Measurements from ENCODE around the gene NSMCE1.

The NSMCE1 gene, protein sequence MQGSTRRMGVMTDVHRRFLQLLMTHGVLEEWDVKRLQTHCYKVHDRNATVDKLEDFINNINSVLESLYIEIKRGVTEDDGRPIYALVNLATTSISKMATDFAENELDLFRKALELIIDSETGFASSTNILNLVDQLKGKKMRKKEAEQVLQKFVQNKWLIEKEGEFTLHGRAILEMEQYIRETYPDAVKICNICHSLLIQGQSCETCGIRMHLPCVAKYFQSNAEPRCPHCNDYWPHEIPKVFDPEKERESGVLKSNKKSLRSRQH

DNA sequence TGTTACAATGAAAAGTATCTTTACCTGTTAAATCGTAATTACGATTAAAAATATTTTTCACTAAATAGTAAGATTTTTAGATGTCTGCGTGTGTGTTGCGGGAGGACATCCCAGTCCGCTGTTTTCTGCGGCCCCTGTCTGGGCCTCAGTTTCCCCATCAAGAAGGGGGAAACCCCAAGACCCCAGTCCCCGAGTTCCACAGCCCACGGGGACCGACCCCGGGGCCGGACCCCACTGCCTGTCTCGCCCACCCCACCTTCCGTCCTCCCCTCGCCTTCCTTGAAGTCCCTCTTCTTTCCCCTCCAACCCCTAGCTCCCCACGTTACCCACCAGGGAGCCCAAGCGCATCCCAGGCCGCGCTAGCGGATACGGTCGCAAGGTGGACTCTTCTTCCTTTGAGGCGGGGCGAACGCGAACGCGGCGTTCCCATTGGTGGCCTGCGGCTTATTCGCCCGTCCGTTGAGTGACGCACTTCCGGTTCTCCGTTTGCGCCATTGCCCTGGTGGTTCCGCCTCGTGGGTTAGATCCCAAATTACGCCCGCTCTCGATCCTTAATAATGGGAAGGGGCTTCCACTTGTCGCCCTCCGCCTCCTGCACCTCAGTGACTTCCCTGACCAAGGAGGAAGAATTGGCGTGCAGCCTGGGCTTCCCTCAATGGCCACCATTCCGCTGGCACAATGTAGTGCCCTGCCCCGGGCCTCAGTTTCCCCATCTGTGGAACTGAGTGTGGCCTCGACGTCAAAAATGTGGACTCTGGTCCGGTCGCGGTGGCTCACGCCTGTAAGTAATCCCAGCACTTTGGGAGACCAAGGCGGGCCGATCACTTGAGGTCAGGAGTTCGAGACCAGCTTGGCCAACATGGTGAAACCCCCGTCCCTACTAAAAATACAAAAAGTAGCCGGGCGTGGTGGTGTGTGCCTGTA lies at the start of gene NSMCE1:
TSS of gene NSMCE1 (minus strand) at position 397 of the 924 bp plus-strand sequence. CDS start 11,202 bp downstream, outside the sequence.
- H3K4me3 ChIP-seq (ENCODE audit: low read depth, low read length) = peak within 1 kb of the TSS; percentile 67
- TF ChIP-seq, protein P1, sequence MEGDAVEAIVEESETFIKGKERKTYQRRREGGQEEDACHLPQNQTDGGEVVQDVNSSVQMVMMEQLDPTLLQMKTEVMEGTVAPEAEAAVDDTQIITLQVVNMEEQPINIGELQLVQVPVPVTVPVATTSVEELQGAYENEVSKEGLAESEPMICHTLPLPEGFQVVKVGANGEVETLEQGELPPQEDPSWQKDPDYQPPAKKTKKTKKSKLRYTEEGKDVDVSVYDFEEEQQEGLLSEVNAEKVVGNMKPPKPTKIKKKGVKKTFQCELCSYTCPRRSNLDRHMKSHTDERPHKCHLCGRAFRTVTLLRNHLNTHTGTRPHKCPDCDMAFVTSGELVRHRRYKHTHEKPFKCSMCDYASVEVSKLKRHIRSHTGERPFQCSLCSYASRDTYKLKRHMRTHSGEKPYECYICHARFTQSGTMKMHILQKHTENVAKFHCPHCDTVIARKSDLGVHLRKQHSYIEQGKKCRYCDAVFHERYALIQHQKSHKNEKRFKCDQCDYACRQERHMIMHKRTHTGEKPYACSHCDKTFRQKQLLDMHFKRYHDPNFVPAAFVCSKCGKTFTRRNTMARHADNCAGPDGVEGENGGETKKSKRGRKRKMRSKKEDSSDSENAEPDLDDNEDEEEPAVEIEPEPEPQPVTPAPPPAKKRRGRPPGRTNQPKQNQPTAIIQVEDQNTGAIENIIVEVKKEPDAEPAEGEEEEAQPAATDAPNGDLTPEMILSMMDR (IDR thresholded peaks at IDR 0.05; ENCODE audit: control insufficient read depth, extremely low read depth, insufficient read depth) = no peak
- DNase-seq (ENCODE audit: low read depth) = peak; percentile 86

DNA sequence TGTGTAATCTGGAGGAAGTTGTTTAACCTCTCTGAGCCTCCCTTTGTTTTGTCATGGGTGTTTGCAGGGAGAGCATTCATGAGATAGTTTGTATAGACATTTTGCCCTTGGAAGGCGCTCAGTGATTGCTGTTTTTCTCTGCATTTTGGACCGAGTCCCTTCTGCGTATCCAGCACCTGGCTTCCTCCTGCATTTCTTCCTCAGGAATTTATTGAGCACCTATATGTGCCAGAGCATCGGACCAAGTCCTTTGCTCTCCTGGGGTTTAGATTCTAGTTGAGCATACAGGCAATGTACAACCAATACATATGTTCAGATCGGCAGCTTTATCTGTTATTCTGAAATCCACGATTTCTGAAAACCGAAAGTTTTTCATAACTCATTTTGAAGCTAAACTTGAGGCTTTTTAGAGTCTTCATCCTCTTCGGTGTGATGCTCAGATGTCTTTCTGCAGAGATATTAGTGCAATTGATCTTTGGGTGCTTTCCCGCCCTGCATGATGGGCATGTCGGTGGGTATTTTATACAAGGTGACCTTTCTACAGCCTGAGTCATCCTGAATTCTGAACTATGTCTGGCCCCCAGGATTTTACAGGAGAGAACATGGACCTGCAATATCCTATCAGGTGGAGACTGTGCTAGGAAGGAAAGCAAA lies 49.3 kb upstream of the NSMCE1 start:
- DNase-seq (ENCODE audit: low read depth) = no peak
- TF ChIP-seq, protein P1 (IDR thresholded peaks at IDR 0.05; ENCODE audit: control insufficient read depth, extremely low read depth, insufficient read depth) = no peak
- no peak overlapping the region for H3K4me3 ChIP-seq (ENCODE audit: low read depth, low read length)

DNA sequence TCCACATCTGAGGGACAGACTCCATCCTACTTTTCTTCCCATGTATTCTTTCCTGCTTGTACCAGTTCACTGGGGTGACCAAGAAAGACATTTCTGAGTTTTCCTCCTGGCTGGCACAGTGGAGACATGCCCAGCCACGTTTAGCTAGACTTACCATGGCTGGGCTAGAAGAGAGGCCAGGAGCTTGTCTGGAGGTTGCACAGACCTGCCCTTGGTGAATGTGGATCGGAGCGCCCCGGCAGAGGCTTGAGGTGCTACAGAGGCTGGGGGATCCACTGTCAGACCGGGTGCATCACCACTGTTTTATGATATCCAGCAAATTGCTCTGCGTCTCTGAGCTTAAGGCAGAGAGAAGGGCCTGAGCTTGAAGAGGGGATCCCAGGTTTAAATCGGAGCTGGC lies 48.7 kb upstream of the NSMCE1 start:
- no peak overlapping the region for H3K4me3 ChIP-seq (ENCODE audit: low read depth, low read length)
- TF ChIP-seq, protein P1 (IDR thresholded peaks at IDR 0.05; ENCODE audit: control insufficient read depth, extremely low read depth, insufficient read depth) = no peak

DNA sequence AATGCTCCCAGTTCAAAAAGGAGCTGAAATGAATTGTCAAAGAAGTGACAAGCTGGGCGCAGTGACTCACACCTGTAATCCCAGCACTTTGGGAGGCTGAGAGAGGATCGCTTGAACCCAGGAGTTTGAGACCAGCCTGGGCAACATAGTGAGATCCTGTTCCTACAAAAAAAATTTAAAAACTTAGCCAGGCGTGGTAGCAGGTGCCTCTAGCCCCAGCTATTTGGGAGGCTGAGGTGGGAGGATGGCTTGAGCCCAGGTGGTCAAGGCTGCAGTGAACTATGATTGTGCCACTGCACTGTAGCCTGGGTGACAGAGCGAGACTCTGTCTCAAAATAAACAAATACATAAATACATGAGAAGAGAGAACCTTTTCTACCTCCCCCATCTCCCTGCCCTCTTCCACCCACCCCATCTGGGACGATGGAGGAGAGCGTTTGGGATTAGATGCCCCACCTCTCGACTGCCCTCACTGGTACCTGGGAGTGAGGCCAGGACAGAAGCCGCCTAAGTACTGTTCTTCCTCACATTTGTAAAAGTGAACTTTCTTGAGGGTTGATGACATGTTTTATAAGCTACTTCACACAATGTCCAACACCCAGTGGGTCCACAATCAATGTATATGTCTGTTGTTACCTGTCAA lies 47.6 kb upstream of the NSMCE1 start:
- no peak for DNase-seq (ENCODE audit: low read depth)
- H3K4me3 ChIP-seq (ENCODE audit: low read depth, low read length) = no peak overlapping the region
- TF ChIP-seq, protein P1 (IDR thresholded peaks at IDR 0.05; ENCODE audit: control insufficient read depth, extremely low read depth, insufficient read depth) = no peak

More for the DNA sequence above, 48.7 kb upstream of the NSMCE1 start:
- DNase-seq (ENCODE audit: low read depth) = no peak

DNA sequence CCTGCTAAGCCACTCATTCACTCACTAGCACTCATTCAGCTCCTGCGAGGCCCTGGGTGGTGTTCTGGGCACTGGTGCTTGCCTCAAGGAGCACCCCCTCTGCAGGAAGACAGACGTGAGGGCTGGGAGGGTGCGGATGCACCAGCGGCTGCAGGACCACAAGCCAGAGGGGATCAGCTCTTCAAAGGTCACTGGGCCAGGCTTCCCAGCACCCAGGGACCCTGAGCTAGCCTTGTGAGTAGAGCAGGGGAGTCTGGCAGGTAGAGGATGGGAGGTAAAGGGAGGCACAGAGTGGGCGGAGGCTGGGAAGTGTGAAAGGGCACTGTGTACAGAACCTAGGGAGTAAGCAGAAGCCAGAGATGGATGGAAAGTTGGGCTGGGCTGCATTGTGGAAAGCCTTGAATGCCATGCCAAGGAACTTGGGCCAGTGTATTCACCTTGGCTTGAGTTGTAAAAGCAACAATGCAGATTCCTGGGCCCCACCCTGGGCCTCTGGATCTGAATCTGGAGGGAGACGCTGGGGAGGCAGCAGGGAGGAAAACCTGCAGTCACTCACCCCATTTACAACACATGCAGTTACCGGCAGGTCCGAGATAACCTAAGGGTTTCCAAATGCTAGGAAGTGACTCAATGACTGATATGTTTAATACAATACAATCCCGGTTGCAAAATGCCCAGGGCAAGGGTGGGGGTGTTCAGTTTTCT lies 46.9 kb upstream of the NSMCE1 start:
- TF ChIP-seq, protein P1 (IDR thresholded peaks at IDR 0.05; ENCODE audit: control insufficient read depth, extremely low read depth, insufficient read depth) = no peak
- DNase-seq (ENCODE audit: low read depth) = no peak
- no peak overlapping the region for H3K4me3 ChIP-seq (ENCODE audit: low read depth, low read length)

DNA sequence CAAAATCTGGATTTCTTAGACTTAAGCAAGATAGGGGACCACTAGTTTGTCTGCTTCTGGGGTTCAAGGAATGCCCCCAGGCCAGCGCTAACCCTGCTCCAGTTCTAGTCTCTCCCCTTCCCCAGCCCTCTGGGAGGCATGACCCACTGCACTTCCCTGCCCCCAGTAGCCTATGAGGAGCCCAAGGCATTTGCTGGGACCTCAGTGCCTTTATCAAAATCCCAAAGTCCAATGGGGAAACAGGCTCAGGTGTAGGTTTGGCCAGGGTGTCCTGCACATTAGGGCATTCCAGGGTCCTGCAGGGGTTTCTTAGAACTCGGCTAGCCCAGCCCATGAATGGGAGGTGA lies 46.4 kb upstream of the NSMCE1 start:
- no peak overlapping the region for H3K4me3 ChIP-seq (ENCODE audit: low read depth, low read length)
- DNase-seq (ENCODE audit: low read depth) = no peak
- TF ChIP-seq, protein P1 (IDR thresholded peaks at IDR 0.05; ENCODE audit: control insufficient read depth, extremely low read depth, insufficient read depth) = no peak
